LNCAP (cell line): ENCODE results near the gene TJAP1.

Experiments used
- CTCF ChIP-seq: fragments of 450-650 bp; IDR thresholded peaks from 2 replicates; pipeline ENCODE4 v1.5.1; 2017; ENCODE audit warnings: mild to moderate bottlenecking

The TJAP1 gene

GRCh38 chr6:43447604-43448003 is 29.8 kb upstream of the TJAP1 start:
- no peak for TF ChIP-seq CTCF

- TF ChIP-seq CTCF, result no peak
Observed at GRCh38 chr6:43448916-43449315, 28.5 kb upstream of the TJAP1 start.

GRCh38 chr6:43450699-43451131 is 26.7 kb upstream of the TJAP1 start:
- TF ChIP-seq CTCF, result no peak

GRCh38 chr6:43451348-43451747 is 26.0 kb upstream of the TJAP1 start:
- no peak for TF ChIP-seq CTCF

GRCh38 chr6:43451939-43452338 is 25.4 kb upstream of the TJAP1 start:
- no peak for TF ChIP-seq CTCF

GRCh38 chr6:43452896-43453295 is 24.5 kb upstream of the TJAP1 start:
- TF ChIP-seq CTCF, result no peak

GRCh38 chr6:43453831-43454230 is 23.5 kb upstream of the TJAP1 start:
- TF ChIP-seq CTCF, result no peak

GRCh38 chr6:43454290-43454695 is 23.1 kb upstream of the TJAP1 start:
- TF ChIP-seq CTCF, result peak; percentile 87
